22Rv1 (cell line): ENCODE measurements around the gene FUZ.

Source experiments
- H3K27ac ChIP-seq: fragments of 450-650 bp; 2 replicates; pipeline ENCODE4 v1.5.1; 2017
- CTCF ChIP-seq: fragments of 450-650 bp; IDR thresholded peaks from 2 replicates; pipeline ENCODE4 v1.5.1; 2017; ENCODE audit warnings: mild to moderate bottlenecking
- ZFX ChIP-seq: fragments of 450-650 bp; IDR thresholded peaks from 2 replicates; pipeline ENCODE4 v1.6.1; 2017; ENCODE audit warnings: antibody characterized with exemption, borderline replicate concordance

FUZ gene

GRCh38 chr19:49761625-49762311 lies 51.3 kb downstream of the FUZ start:
- TF ChIP-seq CTCF = no peak
- TF ChIP-seq ZFX = no peak
- no peak overlapping the region for H3K27ac ChIP-seq

DNA sequence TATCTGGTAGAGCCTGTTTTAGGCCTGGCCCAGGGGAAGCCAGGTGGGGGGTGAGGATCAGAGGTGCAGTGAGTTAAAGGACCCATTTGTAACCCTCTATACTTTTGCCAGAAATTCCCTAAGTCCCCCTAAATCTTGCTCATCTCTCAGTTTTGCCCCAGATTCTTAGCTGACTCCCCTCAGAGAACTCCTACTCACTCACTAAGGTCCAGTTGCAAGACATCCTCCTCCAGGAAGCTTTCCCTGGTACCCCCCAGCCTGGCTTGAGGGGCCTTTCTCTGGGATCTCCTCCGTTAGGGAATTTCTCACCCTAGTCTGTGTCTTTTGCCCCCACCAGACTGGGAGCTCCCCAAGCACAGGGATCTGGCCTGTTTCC lies 51.9 kb downstream of the FUZ start:
- H3K27ac ChIP-seq = no peak overlapping the region

DNA sequence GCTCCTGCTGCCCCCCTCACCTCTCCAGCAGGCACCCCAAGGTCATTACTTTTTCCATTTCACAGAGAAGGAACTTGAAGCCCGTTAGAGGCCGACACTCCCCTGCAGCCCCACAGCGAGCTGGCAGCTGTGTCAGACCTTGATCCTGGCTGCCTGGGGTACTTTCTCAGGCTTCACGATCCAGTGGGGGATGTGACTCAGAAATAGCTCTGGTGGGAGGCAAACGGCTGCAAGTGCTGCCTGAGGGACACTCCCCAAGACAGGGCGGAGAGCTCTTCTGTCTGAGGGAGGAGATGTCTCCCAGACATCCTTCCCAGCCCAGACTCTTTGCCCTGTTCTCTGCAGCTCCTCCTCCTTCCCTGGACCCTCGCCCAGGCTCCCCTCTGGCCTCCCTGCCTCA lies 54.8 kb downstream of the FUZ start:
- TF ChIP-seq CTCF = no peak
- TF ChIP-seq ZFX = no peak
- no peak overlapping the region for H3K27ac ChIP-seq

More for the DNA sequence above, 51.9 kb downstream of the FUZ start:
- TF ChIP-seq ZFX (no peak), CTCF (no peak)
